IMR-90 (cell line): Measurements from ENCODE around the gene ORC2. TPM values are rescaled to one million over a fixed set of nuclear protein-coding genes. Genes with fewer than 3 reads are reported as not detected.

Experiments used
- ATAC-seq: fragments of 200-7000 bp; cut with Tn5 transposase; 2 replicates; pipeline ENCODE4 v1.9.1; 2020; ENCODE audit warnings: low read depth, mild to moderate bottlenecking, moderate library complexity
- BruUV-seq: library from RNA; stranded (reverse); fragments of 400-500 nt; replicated peaks from 2 replicates; lab custom pipeline; 2021; lab: Mats Ljungman, UMichigan
- CTCF ChIA-PET: fragments of 300-600 bp; formaldehyde crosslinking; extraction: SDS; loops from one replicate; lab custom pipeline; 2021; ENCODE audit warnings: antibody characterized with exemption; lab: Yijun Ruan, JAX
- POLR2A ChIA-PET: fragments of 300-600 bp; sonication (Branson Sonifier 250); formaldehyde crosslinking; loops from one replicate; lab custom pipeline; 2022; ENCODE audit warnings: antibody characterized with exemption; ENCODE audit not compliant: unreplicated experiment; lab: Charles Lee
- DNase-seq: peaks from one replicate; pipeline ENCODE4 v3.0.0; 2013
- H2AFZ ChIP-seq: replicated peaks from 2 replicates; pipeline ENCODE3; 2013; ENCODE audit warnings: low read length, mild to moderate bottlenecking; ENCODE audit not compliant: poor library complexity
- H2AK5ac ChIP-seq: 2 replicates; pipeline ENCODE4 v1.6.1; 2013; ENCODE audit warnings: low read depth, low read length, inconsistent platforms
- H2AK9ac ChIP-seq: replicated peaks from 2 replicates; pipeline ENCODE3; 2013; ENCODE audit warnings: mild to moderate bottlenecking, low read depth, low read length, moderate library complexity; ENCODE audit not compliant: poor library complexity
- H2BK120ac ChIP-seq: 2 replicates; pipeline ENCODE4 v1.6.1; 2013; ENCODE audit warnings: low read depth, low read length, inconsistent platforms
- H2BK15ac ChIP-seq: 3 replicates; pipeline ENCODE4 v1.6.1; 2013; ENCODE audit warnings: low read depth, low read length, inconsistent platforms
- H2BK20ac ChIP-seq: 2 replicates; pipeline ENCODE4 v1.6.1; 2013; ENCODE audit warnings: low read depth, mild to moderate bottlenecking, inconsistent platforms, low read length, moderate library complexity
- H2BK5ac ChIP-seq: 2 replicates; pipeline ENCODE4 v1.6.1; 2013; ENCODE audit warnings: mild to moderate bottlenecking, low read depth, low read length, inconsistent platforms; ENCODE audit not compliant: poor library complexity, severe bottlenecking
- H3K14ac ChIP-seq: replicated peaks from 2 replicates; pipeline ENCODE4 v1.6.1; 2013; ENCODE audit warnings: low read depth, low read length, inconsistent platforms
- H3K18ac ChIP-seq: 2 replicates; pipeline ENCODE4 v1.6.1; 2013; ENCODE audit warnings: low read depth, low read length, control low read depth
- H3K23ac ChIP-seq: 2 replicates; pipeline ENCODE4 v1.6.1; 2013; ENCODE audit warnings: low read depth, low read length, inconsistent platforms
- H3K27ac ChIP-seq: 2 replicates; pipeline ENCODE4 v1.5.1; 2013; ENCODE audit warnings: mild to moderate bottlenecking, control low read depth, low read length; ENCODE audit not compliant: insufficient read depth
- H3K27me3 ChIP-seq: 2 replicates; pipeline ENCODE4 v1.6.1; 2013; ENCODE audit warnings: low read length; ENCODE audit not compliant: control insufficient read depth, insufficient read depth
- H3K36me3 ChIP-seq: 2 replicates; pipeline ENCODE4 v1.6.1; 2013; ENCODE audit warnings: low read length, mixed read lengths; ENCODE audit not compliant: control insufficient read depth, insufficient read depth
- H3K4ac ChIP-seq: 2 replicates; pipeline ENCODE4 v1.6.1; 2013; ENCODE audit warnings: low read depth, low read length, inconsistent platforms
- H3K4me1 ChIP-seq: 2 replicates; pipeline ENCODE4 v1.6.1; 2013; ENCODE audit warnings: low read length, mixed read lengths; ENCODE audit not compliant: control insufficient read depth, insufficient read depth
- H3K4me2 ChIP-seq: 2 replicates; pipeline ENCODE4 v1.6.1; 2013; ENCODE audit warnings: low read depth, mild to moderate bottlenecking, control low read depth, low read length, moderate library complexity
- H3K4me3 ChIP-seq: 2 replicates; pipeline ENCODE4 v1.5.1; 2013; ENCODE audit warnings: low read depth, mild to moderate bottlenecking, control low read depth, low read length, moderate library complexity; ENCODE audit not compliant: insufficient read depth
- H3K56ac ChIP-seq: 2 replicates; pipeline ENCODE4 v1.6.1; 2013; ENCODE audit warnings: low read length, inconsistent platforms; ENCODE audit not compliant: insufficient read depth; ENCODE audit errors: extremely low read depth
- H3K79me1 ChIP-seq, 2 experiments: 2 replicates each; pipeline ENCODE4 v1.6.1; 2013; ENCODE audit warnings: low read length in 2 of 2, inconsistent platforms in 1 of 2, low read depth in 1 of 2
- H3K9ac ChIP-seq: 2 replicates; pipeline ENCODE4 v1.6.1; 2013; ENCODE audit warnings: low read depth, low read length, control low read depth
- H3K9me1 ChIP-seq: 2 replicates; pipeline ENCODE4 v1.6.1; 2013; ENCODE audit warnings: low read length, inconsistent platforms; ENCODE audit not compliant: insufficient read depth
- H3K9me3 ChIP-seq: 2 replicates; pipeline ENCODE4 v1.6.1; 2013; ENCODE audit warnings: low read length; ENCODE audit not compliant: control insufficient read depth, insufficient read depth
- H4K20me1 ChIP-seq: 2 replicates; pipeline ENCODE4 v1.6.1; 2013; ENCODE audit warnings: low read length, inconsistent platforms; ENCODE audit not compliant: insufficient read depth
- H4K5ac ChIP-seq: 2 replicates; pipeline ENCODE4 v1.6.1; 2013; ENCODE audit warnings: mild to moderate bottlenecking, low read depth, low read length, control low read depth
- H4K8ac ChIP-seq, 2 experiments: 2 replicates each; pipeline ENCODE4 v1.6.1; 2013; ENCODE audit warnings: low read depth in 2 of 2, low read length in 2 of 2, control low read depth in 1 of 2, inconsistent platforms in 1 of 2
- H4K91ac ChIP-seq: 2 replicates; pipeline ENCODE4 v1.6.1; 2013; ENCODE audit warnings: low read depth, low read length, inconsistent platforms; ENCODE audit not compliant: insufficient read depth
- BHLHE40 ChIP-seq: fragments of 150-350 bp; IDR thresholded peaks from 2 replicates; pipeline ENCODE4 v1.6.1; 2016; ENCODE audit warnings: mild to moderate bottlenecking, low read depth, low read length
- FOS ChIP-seq: fragments of 150-350 bp; IDR thresholded peaks from 2 replicates; pipeline ENCODE4 v1.6.1; 2016; ENCODE audit warnings: low read depth, low read length
- POLR2A ChIP-seq: IDR thresholded peaks from 2 replicates; pipeline ENCODE4 v1.6.1; 2012; ENCODE audit warnings: mild to moderate bottlenecking, low read depth, low read length
- RCOR1 ChIP-seq: IDR thresholded peaks from 2 replicates; pipeline ENCODE4 v1.6.1; 2012; ENCODE audit warnings: mild to moderate bottlenecking, low read length, improper control_type of control experiment; ENCODE audit not compliant: insufficient replicate concordance
- WGBS, 2 experiments: methylation state at CpG; one replicate each; pipeline versions ENCODE4 v1.1.5 to v1.1.7; 2013; ENCODE audit warnings: missing lambda C conversion rate in 2 of 2; ENCODE audit not compliant: insufficient read length in 1 of 2; ENCODE audit errors: extremely low coverage in 2 of 2; 5-methylcytosine and 5-hydroxymethylcytosine counted together
- dilution Hi-C: fragments of 300-500 bp; cut with HindIII; formaldehyde crosslinking; loops from one replicate; pipeline ENCODE4 v1.14.3; 2018; ENCODE audit warnings: low sequenced_read_pairs; ENCODE audit not compliant: unreplicated experiment
- in situ Hi-C: fragments of 300-500 bp; cut with MboI; formaldehyde crosslinking; loops from 3 replicates; pipeline ENCODE4 v1.14.3; 2019; ENCODE audit warnings: low sequenced_read_pairs, inconsistent platforms, mixed read lengths
- intact Hi-C: fragments of 100-400 bp; cut with micrococcal nuclease; formaldehyde crosslinking; loops from 2 replicates; pipeline ENCODE4 v1.10.0; 2022
- polyA plus RNA-seq, 3 experiments: library from polyadenylated mRNA; depleted of rRNA; stranded (reverse); fragments of >200 nt; gene quantifications; 2 replicates each; pipeline ENCODE4 v1.2.3, GENCODE V29; 2012; ENCODE audit warnings: low replicate concordance in 1 of 3
- total RNA-seq: library from RNA; depleted of rRNA; stranded (reverse); fragments of >200 nt; gene quantifications from 2 replicates; pipeline ENCODE4 v1.2.3, GENCODE V29; 2012
- TF ChIP-seq, protein P1 (sequence below): conservative IDR thresholded peaks from 2 replicates; pipeline ENCODE4 v1.5.1; 2012; ENCODE audit warnings: mild to moderate bottlenecking, low read depth, low read length, improper control_type of control experiment

The ORC2 gene
- total and polyA plus RNA-seq, 2 of the 4 experiments (the other 2 are of a cell fraction): 4.4 to 10.0 TPM

DNA sequence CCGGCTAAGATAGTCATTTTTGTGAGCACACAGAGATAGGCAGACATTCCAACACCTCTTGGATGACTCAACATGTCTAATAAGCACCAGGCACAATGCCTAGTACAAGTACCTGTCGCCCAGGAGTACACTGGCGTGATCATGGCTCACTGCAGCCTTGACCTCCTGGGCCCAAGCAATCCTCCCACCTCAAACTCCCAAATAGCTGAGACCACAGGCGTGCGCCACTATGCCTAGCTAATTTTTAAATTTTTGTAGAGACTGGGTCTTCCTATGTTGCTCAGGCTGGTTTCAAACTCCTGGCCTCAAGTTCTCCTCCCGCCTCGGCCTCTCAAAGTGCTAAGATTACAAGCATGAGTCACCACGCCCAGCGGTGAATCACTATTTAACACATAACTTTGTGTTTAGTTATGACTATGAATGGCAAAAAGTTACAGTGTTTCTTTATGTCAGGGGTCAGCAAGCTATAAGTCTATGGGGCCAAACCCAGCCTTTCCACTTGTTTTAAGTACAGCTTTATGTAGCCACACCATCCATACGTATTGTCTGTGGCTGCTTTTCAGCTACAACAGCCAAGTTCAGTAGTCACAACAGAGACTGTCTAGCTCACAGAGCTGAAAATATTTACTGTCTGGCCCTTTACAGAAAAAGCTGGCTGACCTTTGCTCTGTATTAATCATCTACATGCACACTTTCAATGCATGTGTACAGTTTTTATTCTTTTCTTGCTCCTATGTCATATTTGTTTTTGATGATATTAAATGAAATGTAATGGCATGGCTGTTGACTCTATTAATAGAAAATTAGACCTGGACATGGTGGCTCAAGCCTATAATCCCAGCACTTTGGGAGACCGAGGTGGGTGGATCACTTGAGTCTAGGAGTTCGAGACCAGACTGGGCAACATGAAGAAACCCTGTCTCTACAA lies 18.7 kb downstream of the ORC2 start:
- peaks cover 6% of the 10 kb centered on the region for H3K9me1 ChIP-seq
- dilution Hi-C loops (no loop called here), in situ Hi-C loops (no loop called here), intact Hi-C loops (no loop called here)
- 0 out of 2 replicates have a peak overlapping the region, but pooled peaks have one; percentile 7 for H3K56ac ChIP-seq
- H3K4me2 ChIP-seq: peak overlapping the region; percentile 54; the same call in 1 of the 2 replicates
- H3K36me3 ChIP-seq: peaks cover 12% of the 10 kb centered on the region
- H2BK5ac ChIP-seq: peak overlapping the region; percentile 94
- H2BK120ac ChIP-seq: peak overlapping the region; percentile 46; the same call in 1 of the 2 replicates
- no TSS peak for BruUV-seq
- H3K4me3 ChIP-seq: no peak overlapping the region
- peak overlapping the region; percentile 89; the same call in 1 of the 2 replicates for H2AK5ac ChIP-seq
- H3K14ac ChIP-seq: peak overlapping the region; percentile 78
- H2AK9ac ChIP-seq: peak overlapping the region; percentile 37
- no peaks in the 10 kb centered on the region for H3K27me3 ChIP-seq
- ChIA-PET POLR2A (no interaction called here), CTCF (interaction anchor here (0.6 to 1.4 kb wide), 5 partner anchors 9 to 459 kb away, joined by 3 to 7 read pairs (median 3); partner anchors contain the start of gene ORC2)
- peak; percentile 94 for ATAC-seq
- H4K91ac ChIP-seq: peak overlapping the region; percentile 79
- peaks cover 7% of the 10 kb centered on the region for H3K4me1 ChIP-seq
- peak; percentile 94 for DNase-seq
- no peaks in the 10 kb centered on the region for H3K9me3 ChIP-seq
- peak overlapping the region; percentile 69 for H3K27ac ChIP-seq
- H2BK20ac ChIP-seq: peak overlapping the region; percentile 84
- peak overlapping the region; percentile 84 for H3K4ac ChIP-seq
- H3K9ac ChIP-seq: no peak overlapping the region
- TF ChIP-seq POLR2A (no peak), RCOR1 (peak; percentile 98), BHLHE40 (peak; percentile 54; the same call in 1 of the 2 replicates), FOS (peak; percentile 95)
- TF ChIP-seq, protein P1, sequence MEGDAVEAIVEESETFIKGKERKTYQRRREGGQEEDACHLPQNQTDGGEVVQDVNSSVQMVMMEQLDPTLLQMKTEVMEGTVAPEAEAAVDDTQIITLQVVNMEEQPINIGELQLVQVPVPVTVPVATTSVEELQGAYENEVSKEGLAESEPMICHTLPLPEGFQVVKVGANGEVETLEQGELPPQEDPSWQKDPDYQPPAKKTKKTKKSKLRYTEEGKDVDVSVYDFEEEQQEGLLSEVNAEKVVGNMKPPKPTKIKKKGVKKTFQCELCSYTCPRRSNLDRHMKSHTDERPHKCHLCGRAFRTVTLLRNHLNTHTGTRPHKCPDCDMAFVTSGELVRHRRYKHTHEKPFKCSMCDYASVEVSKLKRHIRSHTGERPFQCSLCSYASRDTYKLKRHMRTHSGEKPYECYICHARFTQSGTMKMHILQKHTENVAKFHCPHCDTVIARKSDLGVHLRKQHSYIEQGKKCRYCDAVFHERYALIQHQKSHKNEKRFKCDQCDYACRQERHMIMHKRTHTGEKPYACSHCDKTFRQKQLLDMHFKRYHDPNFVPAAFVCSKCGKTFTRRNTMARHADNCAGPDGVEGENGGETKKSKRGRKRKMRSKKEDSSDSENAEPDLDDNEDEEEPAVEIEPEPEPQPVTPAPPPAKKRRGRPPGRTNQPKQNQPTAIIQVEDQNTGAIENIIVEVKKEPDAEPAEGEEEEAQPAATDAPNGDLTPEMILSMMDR: no peak
- 0 out of 3 replicates have a peak overlapping the region, but pooled peaks have one; percentile 36 for H2BK15ac ChIP-seq
- H4K8ac ChIP-seq: peak overlapping the region; percentile 62 to 85; a peak in 3 of 4 replicates
- H3K18ac ChIP-seq: peak overlapping the region; percentile 95
- peak overlapping the region; percentile 70; the same call in 1 of the 2 replicates for H3K23ac ChIP-seq
- H4K5ac ChIP-seq: peak overlapping the region; percentile 79
- H3K79me1 ChIP-seq: peaks cover 0 to 3% of the 10 kb centered on the region in 2 experiments; a peak in 2 of 4 replicates
- WGBS, 2 experiments: 0% methylated on average over 1 of the region's 12 CpGs; no CpG with 5 or more reads in 1 of the 2 experiments
- no peak overlapping the region for H2AFZ ChIP-seq
- H4K20me1 ChIP-seq: no peaks in the 10 kb centered on the region
